AG09309 (cell line): Measurements from ENCODE around the gene CDC42BPB.

Experiments
- DNase-seq: peaks from one replicate; pipeline ENCODE4 v3.0.0-alpha.2; 2010; ENCODE audit warnings: low read depth
- H3K4me3 ChIP-seq: 2 replicates; pipeline ENCODE4 v1.5.1; 2011; ENCODE audit warnings: mild to moderate bottlenecking, low read depth, low read length, moderate library complexity; ENCODE audit not compliant: control insufficient read depth
- CTCF ChIP-seq: IDR thresholded peaks from 2 replicates; pipeline ENCODE4 v1.5.1; 2011; ENCODE audit warnings: mild to moderate bottlenecking, low read depth, low read length, inconsistent platforms; ENCODE audit not compliant: insufficient read depth, control insufficient read depth; ENCODE audit errors: missing control alignments

The CDC42BPB gene

DNA sequence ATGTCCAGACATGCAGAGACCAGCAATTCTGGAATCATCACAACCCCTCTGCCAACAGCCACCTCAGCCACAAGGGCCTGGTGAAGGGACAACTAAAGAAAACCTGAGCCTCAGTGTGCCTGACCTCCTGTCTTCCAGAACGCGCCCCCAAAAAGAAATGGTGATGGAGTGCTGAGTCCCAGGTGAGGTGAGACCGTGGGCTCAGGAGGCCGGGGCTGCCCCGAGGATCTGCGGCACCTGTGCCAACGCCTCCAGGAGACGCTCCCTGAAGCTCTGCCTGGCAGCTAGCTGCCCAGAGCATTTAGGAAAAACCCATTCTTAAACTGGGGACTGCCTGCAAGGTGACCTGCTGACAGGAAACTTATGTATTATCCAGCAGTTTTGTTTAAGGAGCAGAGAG is 51.2 kb downstream of the CDC42BPB start:
- DNase-seq = no peak
- TF ChIP-seq CTCF = no peak
- H3K4me3 ChIP-seq = no peak overlapping the region

DNA sequence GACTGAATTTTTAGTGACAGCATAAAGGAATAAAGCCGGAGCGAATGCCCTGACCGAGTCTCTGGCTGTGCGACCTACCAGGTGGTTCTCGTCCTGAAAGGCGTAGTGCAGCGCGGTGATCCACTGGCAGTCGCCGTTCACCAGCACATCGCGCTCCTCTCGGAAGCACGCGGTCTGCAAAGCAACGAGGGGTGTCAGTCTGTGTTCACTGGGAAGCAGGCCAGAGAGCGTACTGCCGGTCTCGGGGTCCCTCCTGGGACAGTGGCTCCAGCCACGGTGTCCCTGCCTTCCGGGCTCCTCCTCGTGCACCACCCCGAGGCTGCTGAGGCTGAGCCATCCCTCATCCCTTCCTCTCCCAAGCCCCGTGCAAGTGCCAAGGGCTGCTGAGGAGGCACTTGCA is 53.5 kb downstream of the CDC42BPB start:
- H3K4me3 ChIP-seq = no peak overlapping the region
- DNase-seq = no peak
- no peak for TF ChIP-seq CTCF

DNA sequence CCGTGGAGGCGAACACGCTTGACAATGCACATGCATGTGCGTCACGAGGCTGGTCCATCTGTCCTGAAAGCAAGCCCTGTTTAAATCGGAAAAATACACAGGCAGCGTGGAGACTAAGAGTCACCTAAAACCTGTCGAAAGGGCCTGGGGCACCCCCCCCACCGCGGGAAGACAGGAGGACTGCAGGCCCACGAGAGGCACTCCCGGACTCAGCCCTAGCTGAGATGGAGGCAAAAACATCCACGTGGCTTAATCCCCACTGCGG is 54.1 kb downstream of the CDC42BPB start:
- H3K4me3 ChIP-seq = no peak overlapping the region
- no peak for TF ChIP-seq CTCF
- DNase-seq = no peak

DNA sequence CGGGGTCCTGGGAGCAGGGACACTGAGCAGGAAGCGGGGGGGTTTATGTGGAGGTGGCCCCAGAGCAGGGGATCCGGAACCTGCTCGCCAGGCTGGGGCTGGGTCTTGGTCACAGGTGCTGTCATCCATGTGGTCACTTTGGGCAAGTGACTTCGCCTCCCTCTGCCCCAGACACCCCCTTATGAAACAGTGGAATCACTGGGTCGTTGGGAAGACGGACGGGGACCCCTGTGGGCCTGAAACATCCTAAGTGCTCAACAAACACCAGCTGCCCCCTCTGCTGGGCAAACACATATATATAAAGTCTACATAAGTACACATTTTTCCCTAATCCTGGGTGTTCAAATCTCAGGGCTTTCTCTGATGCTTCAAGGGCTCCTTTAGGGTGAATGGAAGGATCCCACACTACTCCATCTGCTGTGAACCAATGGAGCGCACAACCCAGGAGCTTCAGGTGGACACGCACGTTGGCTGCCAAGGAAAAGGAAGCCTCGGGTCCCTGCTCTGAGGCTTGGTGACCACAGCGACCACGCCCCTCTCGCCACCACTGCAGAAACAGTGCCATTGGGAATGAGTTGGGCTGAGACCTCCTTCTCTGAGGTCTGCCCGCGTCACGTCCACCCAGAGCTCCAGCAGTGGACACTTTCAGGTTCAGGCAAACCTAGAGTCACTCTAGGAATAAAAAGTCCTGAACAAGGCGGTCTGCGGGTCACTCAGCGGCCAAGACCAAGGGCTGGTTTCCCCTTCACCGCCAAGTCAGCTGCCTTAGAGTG is 54.6 kb downstream of the CDC42BPB start:
- TF ChIP-seq CTCF = no peak
- DNase-seq = no peak
- H3K4me3 ChIP-seq = no peak overlapping the region

- no peak overlapping the region for H3K4me3 ChIP-seq
- no peak for TF ChIP-seq CTCF
- no peak for DNase-seq
Observed at GRCh38 chr14:103001651-103002396, 55.5 kb downstream of the CDC42BPB start.

- TF ChIP-seq CTCF = no peak
- no peak overlapping the region for H3K4me3 ChIP-seq
- DNase-seq = no peak
Observed at GRCh38 chr14:103001226-103001625, 56.1 kb downstream of the CDC42BPB start.
